Suppressor macrophage treated with lipopolysaccharide for 4 hours (primary cell): ENCODE data around the gene DST.

Experiments used
- DNase-seq: peaks from one replicate; pipeline ENCODE4 v3.0.0-alpha.2; 2020

Gene DST

DNA sequence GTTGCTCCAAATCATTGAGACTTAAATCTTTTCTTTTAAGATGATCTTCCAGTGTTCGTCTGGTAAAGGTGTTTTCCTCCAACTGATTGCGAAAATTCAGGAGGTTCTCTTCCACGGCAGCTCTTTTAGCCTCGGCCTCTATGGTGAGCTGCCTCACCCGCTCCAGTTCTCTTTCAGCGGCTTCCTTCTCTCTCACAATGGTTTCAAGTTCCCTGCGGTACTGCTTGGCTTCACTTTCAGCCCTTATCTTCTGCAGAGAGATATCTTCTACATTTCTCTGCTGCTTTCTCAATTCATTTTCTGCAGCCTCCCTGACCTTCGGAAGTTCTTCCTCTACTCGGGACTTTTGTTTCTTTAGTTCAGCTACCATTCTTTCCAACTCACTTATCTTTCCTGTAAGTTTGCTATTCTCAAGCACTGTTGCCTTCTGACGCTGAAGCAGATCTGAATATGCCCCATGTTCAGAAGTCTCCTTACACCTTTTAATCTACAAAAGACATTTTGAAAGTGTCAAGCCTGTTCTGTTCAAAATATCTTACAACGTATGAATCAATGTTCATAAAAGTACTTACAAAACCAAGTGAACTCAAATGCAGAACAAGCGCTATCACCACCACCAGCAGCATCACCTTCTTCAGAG, 22.3 kb downstream of the DST start:
- no peak for DNase-seq

DNA sequence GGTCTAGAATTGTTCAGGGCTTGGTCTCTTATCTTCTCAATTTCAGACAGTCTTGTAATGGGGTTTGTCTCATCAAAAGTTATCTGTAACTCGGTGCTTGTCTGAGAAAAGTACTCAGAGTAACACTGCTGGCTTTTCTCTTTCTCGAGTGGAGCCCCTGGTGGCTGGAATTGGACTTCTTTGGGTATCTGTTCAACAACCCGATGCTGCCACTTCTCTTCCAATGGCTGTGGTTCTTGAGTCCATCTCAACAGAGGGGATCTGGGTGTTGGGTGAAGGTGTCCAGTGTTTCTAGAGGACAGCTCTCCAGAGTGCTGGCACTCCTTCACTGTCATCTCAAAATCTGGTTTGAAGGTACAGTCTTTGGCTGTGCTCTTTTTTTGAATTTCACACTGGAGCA, 24.6 kb downstream of the DST start:
- no peak for DNase-seq

DNA sequence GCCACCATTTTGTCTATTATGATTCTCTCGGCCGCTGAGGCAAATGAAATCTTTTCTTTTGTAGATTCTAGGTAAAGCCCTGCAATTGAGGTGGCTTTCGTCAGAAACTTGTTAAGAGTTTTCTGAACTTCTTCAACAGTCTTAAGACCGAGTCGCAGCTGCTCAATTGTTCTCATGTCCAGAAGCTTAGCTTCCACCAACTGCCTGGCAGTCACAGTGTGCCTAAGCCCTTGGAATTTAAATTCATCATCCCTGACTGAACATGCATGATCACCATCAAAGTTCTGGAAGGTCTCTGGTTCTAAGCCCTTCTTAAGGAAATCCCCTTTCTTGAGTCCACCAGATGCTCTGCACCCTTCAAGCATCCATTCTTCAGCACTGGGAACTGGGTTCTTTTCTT, 25.7 kb downstream of the DST start:
- DNase-seq = no peak

DNA sequence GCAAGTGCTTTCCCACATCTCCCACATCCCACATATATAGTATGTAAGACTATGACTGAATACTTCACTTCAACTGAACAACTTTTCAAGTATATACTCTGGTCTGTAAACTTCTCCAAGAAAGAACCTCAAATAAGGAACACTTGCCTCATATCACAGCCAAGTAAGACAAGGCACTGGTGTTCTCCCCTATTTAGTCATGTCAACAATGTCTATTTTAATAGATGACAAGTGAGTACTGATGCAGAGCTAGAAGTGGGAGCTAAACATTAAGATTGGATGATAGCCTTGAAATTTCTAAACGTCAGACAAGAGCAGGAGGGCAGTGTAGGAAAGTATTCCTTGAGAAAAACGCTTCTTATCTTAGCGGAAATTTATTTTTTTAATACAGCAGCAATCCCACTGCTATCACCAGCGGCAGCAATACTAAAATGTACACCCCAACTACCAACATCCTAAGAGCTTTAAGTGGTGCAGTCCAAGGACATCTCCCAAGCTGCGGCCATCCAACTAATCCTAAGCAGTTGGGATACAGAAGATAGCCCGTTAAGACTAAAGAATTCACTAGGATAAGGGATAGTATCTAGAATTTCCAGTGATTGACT, 29.3 kb downstream of the DST start:
- no peak for DNase-seq

DNA sequence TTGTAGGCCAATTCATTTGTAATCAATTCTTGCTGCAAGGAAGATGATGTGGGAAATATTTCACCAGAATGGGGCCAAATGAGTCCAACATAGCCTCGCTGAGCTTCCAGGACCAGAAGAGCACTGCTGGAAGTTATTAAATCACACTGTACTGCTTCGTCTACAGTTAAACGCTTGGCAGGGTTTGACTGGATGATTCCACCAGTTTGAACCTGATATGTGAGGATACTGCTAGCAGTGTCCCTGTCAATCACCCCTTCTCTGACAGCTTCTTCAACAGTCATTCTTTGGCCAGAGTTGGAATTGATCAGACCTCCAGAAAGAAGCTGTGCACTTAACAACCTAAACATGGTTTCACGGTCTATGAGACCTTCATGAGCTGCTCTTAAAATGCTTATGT, 34.4 kb downstream of the DST start:
- no peak for DNase-seq

DNA sequence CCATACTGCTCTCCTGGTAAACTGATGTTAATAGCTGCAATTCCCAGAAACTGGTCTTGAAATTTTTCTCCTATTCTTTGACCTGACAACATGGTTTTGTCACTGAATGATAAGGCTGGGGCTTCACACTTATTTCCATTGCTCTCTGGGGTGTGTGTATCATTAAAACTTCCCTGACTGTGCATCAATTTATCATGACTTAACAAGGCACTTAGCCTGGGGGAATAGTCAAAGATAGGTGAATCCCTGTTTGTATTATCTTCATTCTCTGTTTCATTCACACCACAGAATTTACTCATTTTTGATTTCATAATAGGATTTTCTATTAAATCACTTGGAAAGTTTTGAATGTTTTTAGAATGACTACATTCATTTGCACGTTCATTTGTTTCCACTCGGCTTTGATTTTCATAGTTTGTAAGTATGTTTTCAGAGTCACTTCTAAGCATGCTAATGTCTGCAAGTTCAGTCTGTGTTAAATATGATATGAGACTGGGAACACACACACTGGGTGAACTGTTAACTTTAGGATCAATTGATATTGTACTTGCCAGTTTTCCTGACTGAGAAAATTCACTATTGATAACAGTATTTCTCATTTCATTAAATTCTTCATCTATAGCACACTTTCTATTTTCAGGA, 35.5 kb downstream of the DST start:
- DNase-seq = no peak

DNA sequence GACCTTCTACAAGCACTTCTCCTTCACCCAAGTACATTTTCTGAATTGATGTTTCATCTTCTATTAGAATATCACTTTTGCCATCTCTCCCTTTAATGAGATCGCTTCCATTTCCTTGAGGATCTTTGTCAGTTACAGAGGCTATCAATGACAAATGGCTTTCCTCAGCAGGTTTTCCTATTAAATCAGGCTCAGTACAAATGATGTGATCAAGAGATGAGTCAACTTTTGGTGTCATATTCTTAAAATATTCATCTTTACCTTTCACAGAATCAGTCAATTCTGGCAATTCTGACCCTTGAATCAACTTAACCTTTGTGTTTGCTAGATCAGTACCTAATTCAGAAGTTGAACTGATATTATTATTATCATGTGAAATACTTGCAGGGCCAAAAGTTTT, 37.3 kb downstream of the DST start:
- no peak for DNase-seq

DNA sequence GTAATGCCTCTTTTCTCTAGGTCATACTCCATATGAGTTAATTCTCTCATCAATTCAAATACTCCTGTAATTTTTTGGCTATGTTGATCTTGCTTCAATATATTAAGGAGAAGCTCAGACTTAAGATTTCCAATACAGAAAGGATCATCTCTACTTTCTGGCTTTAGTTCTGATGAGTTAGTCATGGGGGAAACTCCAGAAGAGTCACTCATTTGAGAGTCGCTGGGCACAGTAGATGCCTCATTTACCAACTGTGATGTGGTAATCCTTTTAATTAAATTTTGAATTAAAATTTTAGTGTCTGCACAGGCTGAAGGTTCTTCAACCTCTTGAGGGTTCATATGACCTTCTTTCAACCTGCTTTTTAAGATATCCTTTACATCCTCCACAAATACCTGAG, 38.5 kb downstream of the DST start:
- DNase-seq = peak; percentile 40

DNA sequence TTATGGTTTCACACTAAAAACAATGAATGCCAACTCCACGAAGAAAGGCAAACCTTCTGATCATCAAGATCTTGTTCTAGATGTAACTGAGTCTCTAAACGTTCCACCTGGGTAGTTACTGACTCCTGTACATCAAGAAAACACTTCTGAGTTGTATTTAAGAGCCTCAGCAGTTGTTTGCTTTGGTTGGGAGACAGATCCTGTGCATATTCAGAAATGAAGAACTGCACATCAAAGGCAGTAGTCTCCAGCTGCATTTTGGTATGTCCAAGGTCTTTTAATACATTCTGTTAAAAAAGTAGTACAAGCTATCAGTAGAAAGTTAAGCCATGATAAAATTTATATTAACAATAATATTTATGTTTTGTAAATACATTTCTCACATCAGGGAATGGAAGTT, 41.3 kb downstream of the DST start:
- DNase-seq = no peak

DNA sequence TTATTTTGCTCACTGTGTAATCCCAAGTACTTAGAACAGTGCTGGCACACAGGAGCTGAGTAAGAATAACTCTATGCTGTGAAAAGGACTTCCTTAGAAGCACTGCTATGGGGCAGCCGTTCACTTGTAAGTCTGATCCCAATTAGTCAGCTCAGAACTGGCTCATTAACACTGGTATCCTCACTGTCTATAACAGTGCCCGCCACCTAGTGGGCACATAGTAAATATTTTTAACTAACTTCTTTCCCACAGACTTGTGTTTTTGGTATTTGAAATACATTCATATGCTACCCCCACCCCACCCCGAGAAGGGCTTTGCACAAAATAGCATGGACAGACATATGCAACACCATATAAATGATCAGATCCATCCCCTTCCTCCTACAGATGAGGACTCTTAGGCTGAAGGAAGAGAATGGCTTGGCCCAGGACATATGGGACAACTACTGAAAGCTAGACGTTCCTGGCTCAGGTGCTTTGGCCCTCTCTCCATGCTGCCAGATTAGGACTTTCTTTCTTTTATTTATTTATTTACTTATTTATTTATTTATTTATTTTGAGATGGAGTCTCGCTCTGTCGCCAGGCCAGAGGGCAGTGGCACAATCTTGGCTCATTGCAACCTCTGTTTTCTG, 47.1 kb downstream of the DST start:
- peak; percentile 73 for DNase-seq

DNA sequence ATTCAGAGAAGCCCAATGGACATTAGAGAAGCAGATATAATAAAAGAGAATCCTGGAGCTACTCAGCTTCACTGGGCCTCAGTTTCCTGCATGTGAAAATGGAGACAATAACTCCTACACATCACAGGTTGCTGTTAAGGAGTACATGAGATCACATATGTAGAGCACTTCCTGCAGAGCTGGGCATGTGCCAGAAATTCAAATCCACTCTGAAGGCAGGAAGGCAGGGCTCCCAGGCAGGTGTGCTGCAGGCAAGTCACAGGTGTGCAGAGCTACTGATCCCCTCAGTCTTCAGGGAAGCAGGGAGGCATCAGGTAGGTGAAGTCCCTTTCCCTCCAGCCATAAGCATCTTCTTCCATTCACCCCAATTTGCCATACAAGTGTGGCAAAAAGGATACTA, 48.0 kb downstream of the DST start:
- no peak for DNase-seq

DNA sequence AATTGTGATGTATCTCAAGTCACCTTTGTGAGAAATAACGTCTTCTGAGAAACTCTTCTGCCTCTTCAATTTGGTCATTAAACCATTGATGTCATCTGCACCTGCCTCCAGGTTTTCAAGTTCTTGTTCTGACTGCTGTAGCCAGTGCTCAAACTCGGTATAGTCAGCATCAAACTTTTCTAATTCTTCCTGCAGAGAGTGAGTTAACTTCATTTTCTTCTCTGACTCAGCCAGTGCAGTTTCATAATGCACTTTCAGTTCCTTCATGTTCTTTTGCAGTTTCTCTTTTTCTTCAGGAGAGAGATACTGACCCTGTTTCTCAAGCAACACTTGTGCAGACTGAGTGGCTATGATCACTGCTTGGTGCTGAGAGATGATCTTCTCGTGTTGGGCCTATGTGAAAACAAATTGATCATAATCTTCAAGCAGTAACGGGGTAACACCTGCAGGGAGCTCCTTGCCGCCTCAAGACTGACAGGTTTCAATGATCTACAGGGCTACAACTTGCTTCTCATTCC, 48.8 kb downstream of the DST start:
- peak; percentile 83 for DNase-seq

DNA sequence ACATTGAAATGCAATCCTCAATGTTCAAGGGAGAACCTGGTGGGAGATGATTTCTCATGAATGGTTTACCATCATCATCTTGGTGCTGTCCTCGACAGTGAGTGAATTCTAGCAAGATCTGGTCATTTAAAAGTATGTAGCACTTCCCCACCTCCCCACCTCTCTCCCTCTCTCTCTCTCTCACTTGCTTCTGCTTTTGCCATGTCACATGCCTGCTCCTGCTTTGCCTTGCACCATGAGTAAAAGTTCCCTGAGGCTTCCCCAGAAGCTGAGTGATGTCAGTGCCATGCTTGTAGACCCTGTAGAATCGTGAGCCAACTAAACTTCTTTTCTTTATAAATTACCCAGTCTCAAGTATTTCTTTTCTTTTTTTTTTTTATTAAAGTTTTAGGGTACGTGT, 60.5 kb downstream of the DST start:
- DNase-seq = peak; percentile 23

DNA sequence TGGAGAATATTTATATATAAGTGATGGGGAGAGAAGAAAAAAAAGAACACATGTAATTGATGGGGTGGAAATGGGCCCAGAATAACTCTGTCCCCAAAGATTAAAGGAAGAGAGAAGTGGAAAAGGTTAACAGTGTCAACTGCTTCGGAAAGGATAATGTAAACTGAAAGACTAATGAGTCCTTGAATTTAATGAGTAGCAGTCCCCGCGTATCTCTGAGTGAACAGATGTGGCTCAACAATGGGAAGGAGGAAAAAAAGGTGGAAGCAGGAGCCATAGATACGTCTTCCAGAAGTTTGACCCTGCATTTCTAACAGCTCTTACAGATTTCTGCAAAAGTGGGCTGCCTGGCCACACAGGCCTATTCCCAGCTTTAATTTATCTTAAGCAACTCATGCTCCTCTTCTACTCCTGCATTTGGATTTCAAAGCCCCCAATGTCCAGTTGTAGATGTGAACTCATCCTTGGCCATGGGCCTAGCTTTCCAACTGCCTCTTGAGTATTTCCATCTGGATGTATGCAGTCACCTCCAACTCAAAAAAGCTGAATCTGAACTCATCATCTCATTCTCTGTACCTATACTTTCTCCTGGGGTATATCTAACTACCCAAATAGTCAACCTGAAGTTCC, 61.3 kb downstream of the DST start:
- no peak for DNase-seq

DNA sequence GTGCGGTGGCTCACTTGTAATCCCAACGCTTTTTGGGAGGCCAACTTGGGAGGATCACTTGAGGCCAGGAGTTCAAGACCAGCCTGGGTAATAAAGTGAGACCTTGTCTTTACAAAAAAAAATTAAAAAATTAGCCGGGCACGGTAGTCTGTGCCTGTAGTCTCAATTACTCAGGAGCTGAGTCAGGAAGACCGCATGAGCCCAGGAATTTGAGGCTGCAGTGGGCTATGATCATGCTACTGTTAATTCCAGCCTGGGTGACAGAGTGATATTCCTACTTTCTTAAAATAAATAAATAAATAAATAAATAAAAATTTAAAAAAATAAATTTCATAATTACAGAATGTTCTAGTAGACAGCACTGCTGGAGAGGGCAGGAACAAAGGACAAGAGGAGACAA, 62.4 kb downstream of the DST start:
- DNase-seq = no peak

DNA sequence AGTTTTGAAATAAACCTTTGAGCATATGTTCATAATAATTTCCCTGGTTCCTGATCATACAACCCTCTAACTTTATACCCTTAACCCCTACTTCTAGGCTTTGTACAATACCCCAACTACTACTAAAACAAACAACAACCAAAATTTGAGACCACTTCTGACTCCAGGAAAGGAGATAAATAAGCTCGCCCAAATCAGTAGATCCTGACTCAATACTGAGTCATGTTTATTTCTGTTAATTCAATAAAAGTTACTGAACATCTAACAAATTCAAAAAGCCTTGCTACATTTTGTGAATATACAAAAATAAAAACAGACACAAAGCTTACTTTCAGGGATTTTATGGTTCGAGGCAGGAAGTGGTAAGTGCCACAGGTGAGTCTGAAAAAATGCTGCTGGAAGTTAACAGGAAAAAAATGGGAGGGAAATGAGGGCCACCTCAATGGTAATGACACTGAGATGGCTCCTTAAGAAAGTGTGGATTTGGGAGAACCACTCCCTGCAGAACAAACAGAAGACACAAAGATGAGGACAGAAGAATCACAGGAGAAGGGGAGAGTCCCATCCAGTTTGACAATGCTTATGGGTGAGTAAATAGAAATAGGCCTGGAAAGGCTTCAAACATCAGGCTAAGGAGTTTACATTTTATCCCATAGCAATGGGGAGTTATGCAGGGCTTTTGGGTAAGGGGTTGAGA, 63.4 kb downstream of the DST start:
- no peak for DNase-seq

DNA sequence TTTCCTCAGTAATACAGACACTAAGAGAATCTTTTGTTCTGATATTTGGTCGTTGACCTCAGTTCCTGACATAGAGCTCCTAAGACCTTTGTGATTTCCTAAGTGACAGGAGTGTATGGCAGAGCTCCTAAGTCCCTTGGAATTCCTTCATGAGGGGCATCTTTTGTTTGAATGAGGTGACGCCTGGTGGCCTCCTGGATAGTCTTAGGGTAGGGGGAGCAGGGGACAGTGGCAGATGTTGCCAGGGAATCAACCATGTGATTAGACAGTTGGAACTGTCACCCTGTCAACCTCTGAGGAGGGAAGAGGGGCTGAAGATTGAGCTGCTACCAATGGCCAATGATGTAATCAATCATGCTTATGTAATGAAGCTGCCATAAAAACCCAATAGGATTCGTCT, 67.0 kb downstream of the DST start:
- DNase-seq = no peak

DNA sequence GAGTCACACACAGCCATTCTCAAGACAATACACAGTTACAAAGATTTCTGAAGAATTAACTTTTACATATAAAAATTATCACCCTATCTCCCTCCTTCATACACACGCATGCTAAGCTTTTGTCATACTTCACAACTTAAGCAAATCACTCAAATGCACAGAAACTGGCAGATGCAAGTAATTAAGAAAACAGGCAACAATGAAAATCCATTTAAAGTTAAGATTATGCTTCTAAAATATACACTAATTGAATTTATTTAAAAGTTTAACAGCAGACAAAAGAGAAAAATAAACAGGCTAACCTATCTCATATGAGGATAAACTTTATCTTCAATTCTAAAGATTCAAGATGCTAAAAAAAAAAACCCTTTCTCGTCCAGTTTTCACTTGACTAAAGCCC, 68.4 kb downstream of the DST start:
- DNase-seq = no peak

DNA sequence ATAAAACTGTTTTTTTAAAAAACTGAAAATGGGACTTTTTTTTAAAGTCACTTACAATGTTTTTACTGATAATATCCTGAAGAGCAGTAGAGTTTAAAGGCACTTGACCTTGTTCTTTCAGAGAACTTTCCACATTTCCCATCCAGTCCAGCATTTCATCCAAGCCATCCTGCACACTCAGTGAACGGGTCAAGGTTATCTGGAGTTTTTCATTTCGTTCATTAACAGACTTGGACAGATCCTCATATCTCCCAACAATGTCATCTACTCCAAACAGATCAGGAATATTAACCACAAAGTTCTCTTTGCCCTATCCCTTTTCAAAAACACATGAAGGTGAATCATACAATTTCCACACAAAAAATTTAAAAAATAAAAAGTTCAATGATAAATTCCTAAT, 69.1 kb downstream of the DST start:
- no peak for DNase-seq

DNA sequence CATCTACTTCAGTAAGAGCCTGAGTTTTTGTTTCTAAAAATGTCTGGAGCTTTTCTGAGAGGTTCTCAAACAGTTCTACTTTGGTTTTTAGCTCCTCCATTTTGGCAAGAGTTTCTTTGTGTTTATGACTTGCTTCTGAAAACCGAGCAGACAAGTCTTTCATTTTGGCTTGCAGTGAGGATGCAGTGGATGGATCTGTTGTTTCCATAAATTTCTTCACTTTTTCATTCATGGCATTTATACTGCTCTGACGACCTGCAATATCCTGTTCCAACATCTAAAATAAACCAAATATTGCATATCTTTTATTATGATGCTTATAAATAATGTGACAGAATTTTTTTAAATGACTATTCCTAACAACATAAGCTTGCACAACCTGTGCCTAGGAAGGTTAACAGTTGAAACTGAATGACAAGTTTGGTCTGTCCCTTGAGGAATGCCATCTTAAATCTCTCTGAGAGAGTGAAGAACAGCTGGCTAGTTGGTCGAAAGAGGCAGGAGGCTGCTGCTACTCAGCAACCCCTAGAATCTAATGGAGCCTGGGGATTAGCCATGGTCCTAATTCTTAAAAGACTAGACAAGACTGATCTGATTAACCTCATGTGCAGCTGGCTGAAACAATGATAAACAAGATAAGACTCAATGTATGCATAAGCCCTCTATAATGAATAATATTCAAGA, 69.8 kb downstream of the DST start:
- DNase-seq = no peak

DNA sequence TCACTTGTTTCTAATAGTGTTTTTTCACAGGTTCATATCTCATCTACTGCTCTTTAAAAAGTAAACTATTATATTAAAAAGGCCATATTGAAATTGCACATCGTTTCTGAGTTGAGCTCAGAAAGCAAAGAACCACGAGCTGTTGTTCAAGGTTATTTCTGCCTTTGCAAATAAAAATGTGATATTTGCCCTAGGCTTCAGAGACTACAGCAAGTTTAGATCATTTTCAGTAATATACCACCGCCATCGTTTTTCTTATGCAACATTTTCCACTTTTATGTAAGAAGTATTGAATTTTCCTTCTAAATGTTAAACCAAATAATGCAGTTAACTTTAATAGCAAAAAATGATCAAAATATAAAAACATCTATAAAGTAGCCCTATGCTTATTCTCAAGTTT, 71.1 kb downstream of the DST start:
- DNase-seq = no peak
